Neural progenitor cell (in vitro differentiated cells): Measurements from ENCODE around the gene B4GALNT3. TPM values are rescaled to one million over a fixed set of nuclear protein-coding genes. Genes with fewer than 3 reads are reported as not detected.

ENCODE experiments used
- DNase-seq: peaks from one replicate; pipeline ENCODE4 v3.0.0-alpha.2; 2016; ENCODE audit warnings: low spot score
- H2AFZ ChIP-seq: fragments of 200-600 bp; sonication (generic); replicated peaks from 2 replicates; pipeline ENCODE4 v1.6.1; 2016; ENCODE audit warnings: antibody characterized with exemption
- H3F3A ChIP-seq: fragments of 200-600 bp; sonication (generic); 2 replicates; pipeline ENCODE4 v1.6.1; 2016; ENCODE audit warnings: antibody characterized with exemption, low read depth
- H3K27ac ChIP-seq: fragments of 200-600 bp; sonication (generic); 2 replicates; pipeline ENCODE4 v1.5.1; 2016; ENCODE audit warnings: mild to moderate bottlenecking
- H3K27me3 ChIP-seq: fragments of 200-600 bp; sonication (generic); 2 replicates; pipeline ENCODE4 v1.6.1; 2016; ENCODE audit warnings: mild to moderate bottlenecking, moderate library complexity
- H3K36me3 ChIP-seq: fragments of 200-600 bp; sonication (generic); 2 replicates; pipeline ENCODE4 v1.5.1; 2016
- H3K4me1 ChIP-seq: fragments of 200-600 bp; sonication (generic); 2 replicates; pipeline ENCODE4 v1.6.1; 2016; ENCODE audit warnings: mixed run types
- H3K4me2 ChIP-seq: fragments of 200-600 bp; sonication (generic); 2 replicates; pipeline ENCODE4 v1.6.1; 2016
- H3K4me3 ChIP-seq: fragments of 200-600 bp; sonication (generic); 2 replicates; pipeline ENCODE4 v1.5.1; 2016
- H3K79me2 ChIP-seq: fragments of 200-600 bp; sonication (generic); 2 replicates; pipeline ENCODE4 v1.6.1; 2016; ENCODE audit warnings: low read depth
- H3K9ac ChIP-seq: fragments of 200-600 bp; sonication (generic); 2 replicates; pipeline ENCODE4 v1.6.1; 2016
- H3K9me3 ChIP-seq: fragments of 200-600 bp; sonication (generic); 2 replicates; pipeline ENCODE4 v1.5.1; 2016; ENCODE audit warnings: low read depth
- H4K20me1 ChIP-seq: fragments of 200-600 bp; sonication (generic); 2 replicates; pipeline ENCODE4 v1.6.1; 2016; ENCODE audit warnings: low read depth
- H3K27ac Mint-ChIP-seq: 3 replicates; pipeline ENCODE4 v1.8.0; 2021; ENCODE audit warnings: mixed read lengths
- H3K27me3 Mint-ChIP-seq: 2 replicates; pipeline ENCODE4 v1.8.0; 2022; ENCODE audit warnings: low read depth, mild to moderate bottlenecking, inconsistent platforms, moderate library complexity, mixed read lengths; ENCODE audit not compliant: insufficient read depth
- H3K36me3 Mint-ChIP-seq: 3 replicates; pipeline ENCODE4 v1.8.0; 2021; ENCODE audit warnings: mixed read lengths
- H3K4me1 Mint-ChIP-seq: 3 replicates; pipeline ENCODE4 v1.8.0; 2021; ENCODE audit warnings: mixed read lengths
- H3K4me3 Mint-ChIP-seq: 3 replicates; pipeline ENCODE4 v1.8.0; 2021; ENCODE audit warnings: mild to moderate bottlenecking, moderate library complexity, mixed read lengths
- H3K9me3 Mint-ChIP-seq: 3 replicates; pipeline ENCODE4 v1.8.0; 2020; ENCODE audit warnings: mixed read lengths
- EZH2 ChIP-seq: fragments of 200-600 bp; sonication (generic); IDR thresholded peaks from 2 replicates; pipeline ENCODE4 v1.6.1; 2017; ENCODE audit warnings: antibody characterized with exemption, mild to moderate bottlenecking, moderate library complexity
- EZH2phosphoT487 ChIP-seq: fragments of 200-600 bp; sonication (generic); IDR thresholded peaks from 2 replicates; pipeline ENCODE4 v1.6.1; 2017; ENCODE audit warnings: antibody characterized with exemption
- total RNA-seq: library from RNA; depleted of rRNA; stranded (reverse); fragments of >200 nt; gene quantifications from 2 replicates; pipeline ENCODE4 v1.2.3, GENCODE V29; 2015; ENCODE audit warnings: low replicate concordance
- TF ChIP-seq, protein P1 (sequence below): fragments of 200-600 bp; sonication (generic); IDR thresholded peaks from 2 replicates; pipeline ENCODE4 v1.5.1; 2017; ENCODE audit warnings: antibody characterized with exemption, mild to moderate bottlenecking

The B4GALNT3 gene
- total RNA-seq, 1 donor from 2014 or later: 29.0 TPM

DNA sequence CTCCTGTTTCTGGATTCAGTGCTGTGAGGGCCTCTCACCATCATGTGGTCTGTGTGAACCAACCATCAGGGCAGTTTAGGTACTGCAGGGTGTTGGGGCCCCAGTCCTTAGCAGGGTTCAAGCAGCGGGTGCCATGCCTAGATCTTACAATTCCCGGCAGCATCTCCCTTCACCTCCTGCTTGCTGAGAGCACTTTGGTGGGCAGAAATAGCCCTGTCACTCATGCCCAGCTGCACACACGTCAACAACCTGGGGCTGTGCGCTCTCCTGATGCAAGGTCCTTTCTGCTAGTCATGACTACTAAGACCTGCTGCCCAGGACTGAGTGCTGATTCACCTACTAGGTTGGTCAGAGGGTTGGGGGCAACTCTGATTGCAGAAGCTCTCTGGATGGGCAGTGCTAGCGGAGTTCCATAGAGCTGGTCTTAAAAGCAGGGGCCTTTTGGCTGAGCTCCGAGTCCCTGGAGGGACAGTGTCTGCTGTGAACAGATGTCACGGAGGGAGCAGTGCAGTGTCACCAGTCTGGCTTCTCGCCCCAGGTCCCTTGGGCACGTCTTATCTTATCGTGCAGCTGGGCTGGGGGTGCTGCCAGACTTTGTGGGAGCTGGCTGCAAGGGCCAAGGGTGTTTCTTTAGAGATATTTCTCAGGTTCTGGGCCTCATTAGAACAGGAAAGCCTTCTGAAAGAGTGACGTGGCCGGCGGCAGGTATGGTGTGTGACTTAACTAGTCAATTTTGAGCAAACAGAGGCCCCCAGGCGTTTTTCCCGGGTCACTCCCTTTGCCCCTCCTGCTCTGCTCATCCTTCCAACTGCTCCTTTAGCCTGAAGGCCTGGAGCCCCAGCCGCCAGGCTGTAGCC, 131.7 kb downstream of the B4GALNT3 start:
- peaks cover 8% of the 10 kb centered on the region for H3K27me3 Mint-ChIP-seq
- no peak overlapping the region for H3K9ac ChIP-seq
- H3K9me3 Mint-ChIP-seq: peaks cover 12% of the 10 kb centered on the region
- no peak overlapping the region for H3K27ac ChIP-seq
- H3K4me1 ChIP-seq: no peaks in the 10 kb centered on the region
- peaks cover 2% of the 10 kb centered on the region for H3K4me1 Mint-ChIP-seq
- H3K27me3 ChIP-seq: no peaks in the 10 kb centered on the region
- no peaks in the 10 kb centered on the region for H3K79me2 ChIP-seq
- H3K4me3 ChIP-seq: no peak overlapping the region
- H3K4me3 Mint-ChIP-seq: no peak overlapping the region
- no peaks in the 10 kb centered on the region for H3K36me3 Mint-ChIP-seq
- no peaks in the 10 kb centered on the region for H4K20me1 ChIP-seq
- DNase-seq: no peak
- no peak overlapping the region for H3K4me2 ChIP-seq
- peak overlapping the region; percentile 24 for H2AFZ ChIP-seq
- peaks cover 2% of the 10 kb centered on the region for H3F3A ChIP-seq
- H3K9me3 ChIP-seq: no peaks in the 10 kb centered on the region
- no peaks in the 10 kb centered on the region for H3K36me3 ChIP-seq
- no peak for TF ChIP-seq EZH2phosphoT487
- TF ChIP-seq, protein P1, sequence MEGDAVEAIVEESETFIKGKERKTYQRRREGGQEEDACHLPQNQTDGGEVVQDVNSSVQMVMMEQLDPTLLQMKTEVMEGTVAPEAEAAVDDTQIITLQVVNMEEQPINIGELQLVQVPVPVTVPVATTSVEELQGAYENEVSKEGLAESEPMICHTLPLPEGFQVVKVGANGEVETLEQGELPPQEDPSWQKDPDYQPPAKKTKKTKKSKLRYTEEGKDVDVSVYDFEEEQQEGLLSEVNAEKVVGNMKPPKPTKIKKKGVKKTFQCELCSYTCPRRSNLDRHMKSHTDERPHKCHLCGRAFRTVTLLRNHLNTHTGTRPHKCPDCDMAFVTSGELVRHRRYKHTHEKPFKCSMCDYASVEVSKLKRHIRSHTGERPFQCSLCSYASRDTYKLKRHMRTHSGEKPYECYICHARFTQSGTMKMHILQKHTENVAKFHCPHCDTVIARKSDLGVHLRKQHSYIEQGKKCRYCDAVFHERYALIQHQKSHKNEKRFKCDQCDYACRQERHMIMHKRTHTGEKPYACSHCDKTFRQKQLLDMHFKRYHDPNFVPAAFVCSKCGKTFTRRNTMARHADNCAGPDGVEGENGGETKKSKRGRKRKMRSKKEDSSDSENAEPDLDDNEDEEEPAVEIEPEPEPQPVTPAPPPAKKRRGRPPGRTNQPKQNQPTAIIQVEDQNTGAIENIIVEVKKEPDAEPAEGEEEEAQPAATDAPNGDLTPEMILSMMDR: peak; percentile 6
- no peak overlapping the region for H3K27ac Mint-ChIP-seq

DNA sequence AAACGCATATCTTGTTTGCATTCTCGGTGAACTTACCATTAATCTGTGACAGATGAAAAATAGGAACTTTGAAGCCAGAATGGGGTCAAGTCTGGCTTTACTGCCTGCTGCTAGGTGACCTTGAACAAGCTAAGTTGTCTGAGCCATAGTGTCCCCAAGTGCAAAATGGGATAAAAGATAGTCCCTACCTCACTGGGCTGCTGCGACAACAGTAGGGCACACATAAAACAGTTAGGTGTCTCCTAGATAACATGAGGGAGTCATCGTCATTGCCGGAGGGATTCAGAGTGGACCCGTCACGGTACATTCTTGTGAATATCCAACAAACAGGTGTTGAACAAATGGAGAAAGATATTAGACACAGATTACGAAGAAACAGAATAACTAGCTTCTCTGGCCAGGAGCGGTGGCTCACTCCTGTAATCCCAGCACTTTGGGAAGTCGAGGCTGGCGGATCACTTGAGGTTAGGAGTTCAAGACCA, 132.3 kb downstream of the B4GALNT3 start:
- Histone ChIP-seq H3K27me3 (no peaks in the 10 kb centered on the region), H3K79me2 (no peaks in the 10 kb centered on the region), H3K4me1 (no peaks in the 10 kb centered on the region), H3K4me3 (no peak overlapping the region), H3F3A (peaks cover 2% of the 10 kb centered on the region), H3K9ac (no peak overlapping the region), H3K27ac (no peak overlapping the region), H2AFZ (no peak overlapping the region), H3K4me2 (no peak overlapping the region), H4K20me1 (no peaks in the 10 kb centered on the region), H3K36me3 (no peaks in the 10 kb centered on the region), H3K9me3 (no peaks in the 10 kb centered on the region)
- Mint-ChIP-seq H3K9me3 (peaks cover 12% of the 10 kb centered on the region), H3K36me3 (no peaks in the 10 kb centered on the region), H3K27me3 (peaks cover 8% of the 10 kb centered on the region), H3K27ac (no peak overlapping the region), H3K4me3 (no peak overlapping the region), H3K4me1 (peaks cover 2% of the 10 kb centered on the region)
- DNase-seq: no peak
- TF ChIP-seq EZH2phosphoT487 (no peak), EZH2 (no peak)
- TF ChIP-seq, protein P1: no peak

DNA sequence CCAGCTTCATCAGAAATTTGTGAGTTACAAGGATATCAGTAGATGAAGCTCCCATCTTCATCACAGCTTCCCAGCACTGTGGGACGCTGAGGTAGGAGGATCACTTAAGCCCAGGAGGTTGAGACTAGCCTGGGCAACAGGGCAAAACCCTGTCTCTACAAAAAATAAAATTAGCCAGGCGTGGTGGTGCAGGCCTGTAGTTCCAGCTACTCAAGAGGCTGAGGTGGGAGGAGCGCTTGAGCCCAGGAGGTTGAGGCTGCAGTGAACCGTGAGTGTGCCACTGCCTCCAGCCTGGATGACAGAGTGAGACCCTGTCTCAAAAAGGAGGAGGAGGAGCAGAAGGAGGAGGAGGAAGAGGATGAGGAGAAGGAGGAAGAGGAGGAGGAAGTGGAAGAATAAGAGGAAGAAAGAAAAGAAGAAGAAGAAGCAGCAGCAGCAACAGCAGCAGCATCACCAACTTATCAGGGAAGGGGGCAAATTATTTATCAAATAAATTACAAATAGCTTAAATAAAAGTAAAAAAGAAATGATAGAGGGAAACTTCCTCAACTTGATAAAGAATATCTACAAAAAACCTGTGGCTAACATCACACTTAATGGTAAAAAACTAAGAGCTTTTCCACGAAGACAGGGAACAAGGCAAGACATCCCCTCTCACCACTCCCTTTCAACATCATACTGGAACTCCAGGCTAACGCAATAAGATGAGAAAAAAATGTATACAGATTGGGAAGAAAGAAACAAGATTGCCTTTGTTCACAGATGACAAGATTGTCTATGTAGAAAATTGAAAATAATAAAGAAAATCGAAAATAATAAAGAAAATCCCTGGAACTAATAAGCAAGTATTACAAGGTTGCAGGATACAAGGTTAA, 133.9 kb downstream of the B4GALNT3 start:
- no peak for DNase-seq
- peaks cover 2% of the 10 kb centered on the region for H3F3A ChIP-seq
- no peaks in the 10 kb centered on the region for H3K4me1 ChIP-seq
- no peak overlapping the region for H3K9ac ChIP-seq
- H3K4me3 Mint-ChIP-seq: no peak overlapping the region
- H3K27me3 Mint-ChIP-seq: peaks cover 8% of the 10 kb centered on the region
- H3K27me3 ChIP-seq: no peaks in the 10 kb centered on the region
- H3K36me3 Mint-ChIP-seq: no peaks in the 10 kb centered on the region
- no peak for TF ChIP-seq EZH2
- TF ChIP-seq, protein P1: no peak
- TF ChIP-seq EZH2phosphoT487: no peak
- peak overlapping the region; percentile 15 for H2AFZ ChIP-seq
- no peak overlapping the region for H3K27ac ChIP-seq
- H3K4me3 ChIP-seq: no peak overlapping the region
- H3K79me2 ChIP-seq: no peaks in the 10 kb centered on the region
- H3K27ac Mint-ChIP-seq: no peak overlapping the region
- no peaks in the 10 kb centered on the region for H3K36me3 ChIP-seq
- no peak overlapping the region for H3K4me2 ChIP-seq
- peaks cover 4% of the 10 kb centered on the region for H3K4me1 Mint-ChIP-seq
- H3K9me3 ChIP-seq: no peaks in the 10 kb centered on the region
- H4K20me1 ChIP-seq: no peaks in the 10 kb centered on the region
- H3K9me3 Mint-ChIP-seq: peaks cover 7% of the 10 kb centered on the region
